GM21381 (cell line): ENCODE data around the gene SFTPB.
"Not testable (repeated sequence)": the region's sequence is repeated elsewhere in the genome, so short reads cannot be mapped to it uniquely, and the experiment has no call there.

Experiments
- ATAC-seq: cut with Tn5 transposase; IDR thresholded peaks from one replicate; pipeline ENCODE4 v1.9.1; 2021; ENCODE audit warnings: mild to moderate bottlenecking, moderate library complexity; ENCODE audit not compliant: unreplicated experiment

The SFTPB gene

DNA sequence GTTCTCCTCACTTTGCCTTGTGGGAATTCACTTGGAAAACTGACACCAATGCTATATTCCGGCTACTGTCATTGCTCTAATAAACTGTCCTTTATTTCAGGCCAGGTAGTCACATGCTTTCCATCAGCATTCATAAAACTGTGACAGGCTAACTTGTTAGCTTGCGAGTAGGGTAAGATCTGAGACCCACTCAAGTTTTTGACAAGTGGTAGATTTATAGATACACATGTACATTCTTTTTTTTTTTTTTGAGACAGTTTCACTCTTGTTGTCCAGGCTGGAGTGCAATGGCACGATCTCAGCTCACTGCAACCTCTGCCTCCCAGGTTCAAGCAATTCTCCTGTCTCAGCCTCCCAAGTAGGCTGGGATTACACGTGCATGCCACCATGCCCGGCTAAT, 50.3 kb downstream of the SFTPB start:
- ATAC-seq, result not testable (repeated sequence)

DNA sequence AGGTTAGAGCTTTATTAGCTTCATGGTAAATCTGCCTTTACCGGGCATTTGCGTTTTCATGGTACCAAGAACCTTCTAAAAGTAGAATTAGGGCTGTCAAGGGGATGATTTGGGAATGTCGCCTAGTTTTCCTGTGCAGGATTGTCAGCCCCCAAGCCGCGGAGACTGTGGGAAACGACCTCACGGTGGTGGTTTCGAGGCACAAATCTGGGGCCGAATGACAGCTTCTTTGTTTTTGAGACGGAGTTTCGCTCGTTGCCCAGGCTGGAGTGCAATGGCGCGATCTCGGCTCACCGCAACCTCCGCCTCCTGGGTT, 52.6 kb downstream of the SFTPB start:
- no peak for ATAC-seq

DNA sequence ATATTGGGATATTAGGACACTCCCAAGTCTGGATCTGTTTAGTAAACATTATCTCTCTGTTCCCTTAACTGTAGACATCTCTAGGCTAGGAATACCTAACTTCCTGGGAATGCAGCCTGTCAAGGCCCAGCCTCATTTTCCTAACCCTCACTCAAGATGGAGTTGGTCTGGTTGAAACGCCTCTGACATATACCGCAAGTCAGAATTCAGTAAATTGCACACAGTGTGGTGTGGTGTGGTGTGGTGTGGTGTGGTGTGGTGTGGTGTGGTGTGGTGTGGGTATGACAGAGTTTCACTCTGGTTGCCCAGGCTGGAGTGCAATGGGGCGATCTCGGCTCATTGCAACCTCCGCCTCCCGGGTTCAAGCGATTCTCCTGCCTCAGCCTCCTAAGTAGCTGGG, 53.2 kb downstream of the SFTPB start:
- ATAC-seq, result not testable (repeated sequence)

DNA sequence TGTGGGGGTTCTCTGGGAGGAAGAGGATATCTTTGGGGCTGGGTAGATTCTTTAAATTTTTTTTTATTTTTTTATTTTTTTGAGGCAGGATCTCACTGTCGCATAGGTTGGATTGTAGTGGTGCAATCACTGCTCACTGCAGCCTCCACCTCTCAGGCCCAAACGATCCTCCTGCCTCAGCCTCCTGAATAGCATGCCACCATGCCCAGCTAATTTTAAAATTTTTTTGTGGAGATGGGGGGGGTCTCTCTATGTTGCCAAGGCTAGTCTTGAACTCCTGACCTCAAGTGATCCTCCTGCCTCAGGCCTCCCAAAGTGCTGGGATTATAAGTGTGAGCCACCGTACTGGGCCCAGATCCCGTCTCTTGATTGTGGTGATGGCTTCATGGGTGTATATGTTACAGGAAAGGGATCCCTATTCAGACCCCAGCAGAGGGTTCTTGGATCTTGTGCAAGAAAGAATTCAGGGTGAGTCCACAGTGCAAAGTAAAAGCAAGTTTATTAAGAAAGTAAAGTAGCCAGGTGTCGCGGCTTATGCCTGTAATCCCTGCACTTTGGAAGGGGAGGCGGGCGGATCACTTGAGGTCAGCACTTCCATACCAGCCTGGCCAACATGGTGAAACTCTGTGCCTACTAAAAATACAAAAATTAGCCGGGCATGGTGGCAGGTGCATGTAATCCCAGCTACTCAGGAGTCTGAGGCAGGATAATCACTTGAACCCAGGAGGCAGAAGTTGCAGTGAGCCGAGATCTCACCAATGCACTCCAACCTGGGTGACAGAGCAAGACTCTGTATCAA, 54.1 kb downstream of the SFTPB start:
- ATAC-seq, result no peak

DNA sequence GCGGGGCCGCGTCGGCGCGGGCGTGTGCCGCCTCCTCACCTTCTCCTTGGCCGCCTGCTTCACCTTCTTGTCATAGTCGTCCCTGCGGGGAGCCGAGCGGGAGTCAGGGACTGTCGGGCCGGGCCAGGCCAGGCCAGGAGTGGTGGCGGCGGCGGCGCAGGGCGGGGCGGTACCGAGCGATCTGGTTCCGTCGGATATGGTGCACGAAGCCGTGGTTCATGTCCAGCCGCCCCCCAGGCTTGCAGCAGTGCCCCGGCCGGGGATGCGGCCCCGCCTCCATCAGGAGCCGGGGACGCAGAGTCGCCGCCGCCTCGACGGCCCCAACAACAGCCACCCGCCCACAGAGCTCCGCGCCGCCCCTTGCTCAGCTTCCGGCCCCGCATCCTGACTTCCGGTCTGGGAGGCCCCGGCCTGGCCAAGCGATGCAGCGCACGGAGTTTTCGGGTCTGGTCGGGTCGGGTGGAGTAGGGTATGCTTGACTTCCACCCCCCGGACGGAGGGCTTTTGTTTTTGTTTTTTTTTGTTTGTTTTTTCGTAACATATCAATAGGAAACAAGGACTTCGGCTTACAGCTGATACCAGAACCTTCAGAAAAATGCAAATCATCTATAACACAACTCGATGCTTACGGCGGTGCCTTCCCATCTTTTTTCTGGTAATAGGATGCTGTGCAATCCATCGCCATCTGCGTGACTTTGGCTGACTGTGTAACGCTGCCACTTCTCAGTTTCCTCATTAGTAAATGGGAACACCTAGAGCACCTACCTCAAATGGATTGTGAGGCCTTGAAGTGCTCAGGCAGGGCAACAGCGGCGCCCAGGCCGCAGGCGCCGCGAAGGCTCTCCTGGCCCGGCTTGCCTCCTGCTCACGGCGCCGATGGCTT, 56.1 kb downstream of the SFTPB start, which contains the start of gene C2orf68:
Gene C2orf68 (minus strand): TSS at position 362 of the 883 bp plus-strand sequence. CDS start 82 bp downstream, at position 280.
- peak; percentile 71 for ATAC-seq

DNA sequence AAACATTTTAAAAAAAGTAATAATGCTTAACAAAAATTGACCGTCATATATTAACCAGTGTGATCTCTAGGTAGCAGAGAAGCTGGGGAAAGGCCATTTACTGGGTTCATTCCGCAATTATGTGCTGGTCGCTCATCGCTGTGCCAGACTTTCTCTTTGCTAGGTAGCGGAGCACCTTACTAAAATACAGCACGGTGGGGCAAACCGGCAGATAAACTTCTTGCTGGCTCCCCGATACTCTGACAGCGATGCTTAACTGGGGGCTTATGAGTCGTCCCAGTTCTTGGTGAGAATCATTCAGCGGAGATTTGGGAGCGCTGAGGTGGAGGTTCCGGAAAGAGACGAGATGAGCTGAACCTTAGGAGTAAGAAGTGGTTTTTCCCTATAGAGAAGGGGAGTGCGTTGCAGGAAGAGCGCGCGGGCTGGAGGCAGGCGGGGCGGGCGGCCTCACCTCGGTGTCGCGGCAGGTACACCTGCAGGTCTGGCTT, 56.7 kb downstream of the SFTPB start:
- ATAC-seq, result peak; percentile 2
